Peyer's patch (tissue), 4 donors: ENCODE data around the gene PCDHGB1.

ENCODE experiments used
- CTCF ChIP-seq, 6 experiments: fragments of 450-650 bp in 4 of 6; fragments of 200-600 bp in 2 of 6; sonication (generic) in 1 of 6; IDR thresholded peaks; one replicate each; pipeline ENCODE4 v1.5.1; 2017 to 2019; ENCODE audit warnings: antibody characterized with exemption in 6 of 6, mild to moderate bottlenecking in 3 of 6, moderate library complexity in 1 of 6
- POLR2A ChIP-seq, 2 donors: fragments of 450-650 bp; IDR thresholded peaks; one replicate each; pipeline ENCODE4 v1.5.1; 2017; ENCODE audit warnings: antibody characterized with exemption in 2 of 2, mild to moderate bottlenecking in 2 of 2, moderate library complexity in 2 of 2

GRCh38 chr5:141343242-141343952 is 6.5 kb upstream of the PCDHGB1 start, which contains the start of gene PCDHGA3:
- TF ChIP-seq CTCF (IDR thresholded peaks at IDR 0.05) (peak in 1 of 6 experiments; percentile 10), POLR2A (IDR thresholded peaks at IDR 0.05) (no peak)
